GM19238 (cell line): Measurements from ENCODE around the gene EFCAB13.
"Not testable (repeated sequence)": the region's sequence is repeated elsewhere in the genome, so short reads cannot be mapped to it uniquely, and the experiment has no call there.

Experiments
- DNase-seq: peaks from one replicate; pipeline ENCODE4 v3.0.0; 2011; ENCODE audit warnings: low spot score; ENCODE audit not compliant: insufficient read length

The EFCAB13 gene

GRCh38 chr17:47324224-47325020 is 667 bp downstream of the EFCAB13 start:
- peak; percentile 23 for DNase-seq

GRCh38 chr17:47325176-47325575 is 1.4 kb downstream of the EFCAB13 start:
- DNase-seq = no peak

GRCh38 chr17:47330548-47330947 is 6.8 kb downstream of the EFCAB13 start:
- DNase-seq = no peak

GRCh38 chr17:47332287-47332686 is 8.5 kb downstream of the EFCAB13 start:
- DNase-seq = no peak

GRCh38 chr17:47335101-47335936 is 11.6 kb downstream of the EFCAB13 start:
- no peak for DNase-seq

- DNase-seq = no peak
Observed at GRCh38 chr17:47338026-47338425, 14.3 kb downstream of the EFCAB13 start.

GRCh38 chr17:47352848-47353247 is 29.1 kb downstream of the EFCAB13 start:
- no peak for DNase-seq

- no peak for DNase-seq
Observed at GRCh38 chr17:47358652-47359051, 34.9 kb downstream of the EFCAB13 start.

- DNase-seq = no peak
Observed at GRCh38 chr17:47363171-47363570, 39.4 kb downstream of the EFCAB13 start.

GRCh38 chr17:47367257-47367656 is 43.5 kb downstream of the EFCAB13 start:
- no peak for DNase-seq

- DNase-seq = no peak
Observed at GRCh38 chr17:47368262-47368661, 44.5 kb downstream of the EFCAB13 start.

- DNase-seq = not testable (repeated sequence)
Observed at GRCh38 chr17:47370899-47371298, 47.1 kb downstream of the EFCAB13 start.

GRCh38 chr17:47373002-47373401 is 49.2 kb downstream of the EFCAB13 start:
- no peak for DNase-seq

- no peak for DNase-seq
Observed at GRCh38 chr17:47376247-47376646, 52.5 kb downstream of the EFCAB13 start.

GRCh38 chr17:47388825-47389224 is 65.1 kb downstream of the EFCAB13 start:
- no peak for DNase-seq

- DNase-seq = not testable (repeated sequence)
Observed at GRCh38 chr17:47397532-47398128, 73.9 kb downstream of the EFCAB13 start.

- no peak for DNase-seq
Observed at GRCh38 chr17:47400333-47400732, 76.6 kb downstream of the EFCAB13 start.

GRCh38 chr17:47401100-47401499 is 77.3 kb downstream of the EFCAB13 start:
- DNase-seq = no peak

GRCh38 chr17:47404006-47404405 is 80.3 kb downstream of the EFCAB13 start:
- DNase-seq = no peak

GRCh38 chr17:47404875-47405274 is 81.1 kb downstream of the EFCAB13 start:
- DNase-seq = no peak

GRCh38 chr17:47413872-47414271 is 90.1 kb downstream of the EFCAB13 start:
- no peak for DNase-seq

- no peak for DNase-seq
Observed at GRCh38 chr17:47414612-47415011, 90.9 kb downstream of the EFCAB13 start.
